Calu3 (cell line): ENCODE measurements around the gene BSND. TPM values are rescaled to one million over a fixed set of nuclear protein-coding genes. Genes with fewer than 3 reads are reported as not detected.

Experiments
- BruUV-seq: library from RNA; stranded (reverse); fragments of 400-500 nt; replicated peaks from 2 replicates; lab custom pipeline; 2021; lab: Mats Ljungman, UMichigan
- CTCF ChIA-PET: fragments of 300-600 bp; sonication (Branson Sonifier 250); formaldehyde crosslinking; loops from one replicate; lab custom pipeline; 2022; ENCODE audit warnings: antibody characterized with exemption; lab: Charles Lee
- DNase-seq: peaks from one replicate; pipeline ENCODE4 v3.0.0; 2022
- H3K27ac Mint-ChIP-seq: one replicate; pipeline ENCODE4 v1.8.0; 2022; ENCODE audit warnings: mixed read lengths; ENCODE audit not compliant: unreplicated experiment
- H3K27me3 Mint-ChIP-seq: one replicate; pipeline ENCODE4 v1.8.0; 2022; ENCODE audit warnings: mixed read lengths; ENCODE audit not compliant: unreplicated experiment
- H3K36me3 Mint-ChIP-seq: one replicate; pipeline ENCODE4 v1.8.0; 2022; ENCODE audit warnings: mild to moderate bottlenecking, moderate library complexity, mixed read lengths; ENCODE audit not compliant: insufficient read depth, unreplicated experiment
- H3K4me1 Mint-ChIP-seq: one replicate; pipeline ENCODE4 v1.8.0; 2022; ENCODE audit warnings: mild to moderate bottlenecking, low read depth, mixed read lengths; ENCODE audit not compliant: unreplicated experiment
- H3K4me3 Mint-ChIP-seq: one replicate; pipeline ENCODE4 v1.8.0; 2022; ENCODE audit warnings: mild to moderate bottlenecking, low read depth, moderate library complexity, mixed read lengths; ENCODE audit not compliant: unreplicated experiment
- H3K9me3 Mint-ChIP-seq: one replicate; pipeline ENCODE4 v1.8.0; 2022; ENCODE audit warnings: low read depth, mixed read lengths; ENCODE audit not compliant: unreplicated experiment
- CTCF ChIP-seq: fragments of 200-600 bp; IDR thresholded peaks from one replicate; pipeline ENCODE4 v1.8.0; 2022; ENCODE audit warnings: antibody characterized with exemption; ENCODE audit not compliant: unreplicated experiment
- intact Hi-C: fragments of 100-400 bp; cut with micrococcal nuclease; formaldehyde crosslinking; loops from one replicate; pipeline ENCODE4 v1.10.0; 2022; ENCODE audit not compliant: unreplicated experiment
- total RNA-seq: library from RNA; stranded (reverse); gene quantifications from 2 replicates; pipeline ENCODE4 v1.2.3, GENCODE V29; 2022

The BSND gene
- total RNA-seq, 1 experiment from 2014 or later: not detected

GRCh38 chr1:55057956-55058298, 59.2 kb downstream of the BSND start:
- intact Hi-C loops: no loop called here
- no peaks in the 10 kb centered on the region for H3K9me3 Mint-ChIP-seq
- CTCF ChIA-PET: no interaction called here
- H3K4me1 Mint-ChIP-seq: no peaks in the 10 kb centered on the region
- no peak overlapping the region for H3K4me3 Mint-ChIP-seq
- no peaks in the 10 kb centered on the region for H3K27me3 Mint-ChIP-seq
- no peak for TF ChIP-seq CTCF
- peaks cover 23% of the 10 kb centered on the region for H3K36me3 Mint-ChIP-seq
- BruUV-seq: no TSS peak
- H3K27ac Mint-ChIP-seq: no peak overlapping the region
- DNase-seq: no peak

DNA sequence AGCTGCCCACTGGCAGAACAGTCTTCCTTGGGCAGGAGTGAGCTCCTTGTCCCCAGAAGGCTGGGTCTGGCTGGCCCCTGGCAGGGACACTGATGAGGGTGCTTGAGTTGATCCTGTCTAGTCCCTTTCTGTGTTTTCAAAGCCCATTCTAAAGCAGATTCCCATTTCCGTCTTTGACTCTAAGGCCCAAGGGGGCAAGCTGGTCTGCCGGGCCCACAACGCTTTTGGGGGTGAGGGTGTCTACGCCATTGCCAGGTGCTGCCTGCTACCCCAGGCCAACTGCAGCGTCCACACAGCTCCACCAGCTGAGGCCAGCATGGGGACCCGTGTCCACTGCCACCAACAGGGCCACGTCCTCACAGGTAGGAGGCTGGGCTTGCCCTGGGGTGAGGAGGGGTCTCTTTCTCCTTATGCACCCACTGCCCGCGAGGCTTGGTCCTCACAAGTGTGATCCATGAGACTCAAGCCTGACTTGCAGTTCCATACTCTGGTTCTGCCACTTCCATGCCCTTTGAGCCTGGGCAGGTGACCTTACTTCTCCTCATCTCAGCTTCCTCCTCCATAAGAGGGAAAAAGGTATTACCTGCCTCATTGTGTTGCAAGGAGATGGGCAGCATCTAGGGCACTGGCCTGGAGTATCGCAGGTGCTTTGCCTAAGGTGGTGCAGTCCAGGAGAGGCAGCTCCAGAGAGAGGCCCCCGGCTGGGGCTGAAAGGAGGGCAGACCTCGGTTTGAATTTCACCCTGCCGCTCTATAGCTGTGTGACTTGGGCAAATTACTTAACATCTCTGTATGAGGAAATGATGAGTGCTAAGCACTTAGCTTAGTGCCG, 60.8 kb downstream of the BSND start:
- no peaks in the 10 kb centered on the region for H3K4me1 Mint-ChIP-seq
- CTCF ChIA-PET: interaction anchor here (0.5 kb wide), 1 partner anchor 115 kb away, joined by 4 read pairs; no protein-coding TSS in a partner anchor

DNA sequence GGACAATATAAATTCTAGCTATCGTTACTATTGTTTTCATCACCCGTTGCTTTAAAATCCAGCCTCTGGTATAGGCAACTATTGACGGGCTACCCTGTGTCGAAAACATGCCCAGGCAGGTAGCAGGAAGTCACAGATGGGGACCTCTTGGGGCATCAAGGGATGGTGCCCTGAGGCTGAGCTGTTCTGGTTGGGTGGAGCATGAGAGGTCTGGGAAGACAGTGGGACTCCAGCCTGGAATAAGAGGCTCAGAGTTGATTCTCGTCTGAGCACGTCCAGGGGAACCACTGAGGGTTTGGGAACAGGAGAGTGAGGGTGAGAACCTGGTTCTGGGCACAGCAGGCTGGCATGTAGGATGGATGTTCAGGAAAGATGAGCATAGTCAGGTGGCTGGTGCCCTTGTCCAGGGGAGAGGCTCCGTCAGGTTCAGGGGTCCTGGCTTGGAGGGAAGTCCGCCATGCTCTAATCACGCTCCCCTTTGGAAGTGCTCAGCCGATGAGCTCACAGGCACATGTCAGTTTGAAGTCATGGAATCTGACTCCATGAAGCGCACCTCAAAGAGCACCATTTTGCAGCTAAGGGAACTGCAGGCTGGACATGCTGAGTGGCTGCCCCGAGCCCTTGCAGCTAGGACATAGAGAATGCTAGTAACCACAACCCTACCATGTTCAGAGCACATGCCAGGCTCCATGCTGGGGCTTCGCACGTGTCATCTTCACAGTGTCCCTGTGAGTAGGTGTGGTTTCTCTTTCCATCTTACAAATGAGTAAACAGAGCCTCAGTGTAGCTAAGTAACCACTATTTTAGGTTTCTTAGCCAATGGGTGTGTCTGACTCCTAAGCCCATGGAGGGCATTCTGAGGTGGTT, 61.6 kb downstream of the BSND start:
- Mint-ChIP-seq H3K9me3 (no peaks in the 10 kb centered on the region), H3K4me3 (no peak overlapping the region), H3K36me3 (peaks cover 26% of the 10 kb centered on the region), H3K27ac (no peak overlapping the region), H3K4me1 (no peaks in the 10 kb centered on the region), H3K27me3 (no peaks in the 10 kb centered on the region)
- BruUV-seq: no TSS peak
- no peak for DNase-seq
- CTCF ChIA-PET: no interaction called here
- intact Hi-C loops: no loop called here
- no peak for TF ChIP-seq CTCF

More for the DNA sequence above, 60.8 kb downstream of the BSND start:
- no TSS peak for BruUV-seq
- DNase-seq: no peak
- Mint-ChIP-seq H3K9me3 (no peaks in the 10 kb centered on the region), H3K27ac (no peak overlapping the region), H3K36me3 (peaks cover 23% of the 10 kb centered on the region), H3K27me3 (no peaks in the 10 kb centered on the region), H3K4me3 (no peak overlapping the region)
- no peak for TF ChIP-seq CTCF
- intact Hi-C loops: no loop called here

DNA sequence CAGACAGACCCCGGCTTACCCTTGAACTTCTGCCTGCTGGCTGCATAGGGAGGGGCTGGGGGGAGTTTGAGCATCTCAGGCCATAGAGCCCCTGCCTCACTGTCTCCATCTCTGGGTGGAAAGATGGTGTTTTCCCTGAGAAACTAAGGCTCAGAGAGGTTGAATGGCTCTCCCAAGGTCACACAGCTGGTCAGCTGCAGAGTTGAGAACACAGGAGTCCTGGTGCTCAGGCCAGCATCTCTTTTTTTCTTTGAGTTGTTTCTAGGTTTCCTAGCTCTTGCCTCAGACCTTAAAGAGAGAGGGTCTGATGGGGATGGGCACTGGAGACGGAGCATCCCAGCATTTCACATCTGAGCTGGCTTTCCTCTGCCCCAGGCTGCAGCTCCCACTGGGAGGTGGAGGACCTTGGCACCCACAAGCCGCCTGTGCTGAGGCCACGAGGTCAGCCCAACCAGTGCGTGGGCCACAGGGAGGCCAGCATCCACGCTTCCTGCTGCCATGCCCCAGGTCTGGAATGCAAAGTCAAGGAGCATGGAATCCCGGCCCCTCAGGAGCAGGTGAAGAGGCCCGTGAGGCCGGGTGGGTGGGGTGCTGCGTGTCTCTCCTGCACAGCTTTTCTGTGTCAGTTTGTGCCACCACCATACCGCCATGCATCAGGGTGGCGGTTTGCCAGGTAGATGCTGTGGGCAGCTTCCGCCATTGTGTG, 62.4 kb downstream of the BSND start:
- DNase-seq: no peak
- no peak for TF ChIP-seq CTCF
- intact Hi-C loops: no loop called here
- CTCF ChIA-PET: no interaction called here
- no peaks in the 10 kb centered on the region for H3K27me3 Mint-ChIP-seq
- H3K4me3 Mint-ChIP-seq: no peak overlapping the region
- H3K9me3 Mint-ChIP-seq: no peaks in the 10 kb centered on the region
- peaks cover 32% of the 10 kb centered on the region for H3K36me3 Mint-ChIP-seq
- H3K27ac Mint-ChIP-seq: no peak overlapping the region
- H3K4me1 Mint-ChIP-seq: no peaks in the 10 kb centered on the region
- BruUV-seq: no TSS peak
